WI38 (cell line): ENCODE results near the gene PAK6.

Experiments used
- H3K4me3 ChIP-seq: 2 replicates; pipeline ENCODE4 v1.5.1; 2011; ENCODE audit warnings: low read depth, mild to moderate bottlenecking, control low read depth, low read length
- CTCF ChIP-seq: IDR thresholded peaks from 2 replicates; pipeline ENCODE4 v1.5.1; 2012; ENCODE audit warnings: low read depth, mild to moderate bottlenecking, control low read depth, low read length

The PAK6 gene

DNA sequence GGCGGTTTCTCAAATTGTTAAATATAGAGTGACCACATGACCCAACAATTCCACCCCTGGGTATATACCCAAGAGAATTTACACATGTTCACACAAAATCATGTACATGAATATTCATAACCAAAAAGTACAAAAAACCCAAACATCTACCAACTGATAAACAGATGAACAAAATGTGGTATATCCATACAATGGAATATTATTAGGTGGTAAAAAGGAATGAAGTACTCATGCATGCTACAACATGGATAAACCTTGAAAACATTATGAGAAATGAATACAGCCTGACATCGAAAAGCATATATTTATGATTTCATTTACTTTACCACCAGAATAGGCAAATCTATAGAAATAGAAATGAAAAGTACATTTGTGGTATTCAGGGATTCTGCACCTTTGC is 61.5 kb downstream of the PAK6 start:
- H3K4me3 ChIP-seq = no peak overlapping the region
- no peak for TF ChIP-seq CTCF

GRCh38 chr15:40300771-40301170 is 61.9 kb downstream of the PAK6 start:
- TF ChIP-seq CTCF = no peak
- H3K4me3 ChIP-seq = no peak overlapping the region

- H3K4me3 ChIP-seq = no peak overlapping the region
- TF ChIP-seq CTCF = no peak
Observed at GRCh38 chr15:40301467-40302179, 62.8 kb downstream of the PAK6 start.

GRCh38 chr15:40302288-40302886 is 63.5 kb downstream of the PAK6 start:
- H3K4me3 ChIP-seq = no peak overlapping the region
- TF ChIP-seq CTCF = no peak

- no peak overlapping the region for H3K4me3 ChIP-seq
- TF ChIP-seq CTCF = no peak
Observed at GRCh38 chr15:40302981-40303380, 64.1 kb downstream of the PAK6 start.

- TF ChIP-seq CTCF = no peak
- no peak overlapping the region for H3K4me3 ChIP-seq
Observed at GRCh38 chr15:40303576-40303975, 64.7 kb downstream of the PAK6 start.

DNA sequence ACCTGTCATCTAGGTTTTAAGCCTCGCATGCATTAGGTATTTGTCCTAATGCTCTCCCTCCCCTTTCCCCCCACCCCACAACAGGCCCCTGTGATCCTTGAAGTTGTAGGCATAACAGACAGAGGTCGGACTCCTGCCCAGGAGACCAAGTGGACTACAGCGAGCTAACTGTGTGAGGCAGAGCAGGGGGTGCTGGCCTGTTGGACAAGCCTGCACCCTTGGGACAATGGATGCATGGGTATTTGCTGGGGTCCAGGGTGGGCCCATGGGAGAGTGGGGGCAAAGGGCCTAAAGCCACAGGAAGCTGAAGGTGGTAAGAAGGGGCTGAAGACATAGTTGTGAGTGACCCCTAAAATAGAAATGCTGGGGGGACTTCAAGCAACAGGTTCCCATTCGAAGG is 66.4 kb downstream of the PAK6 start:
- no peak for TF ChIP-seq CTCF
- H3K4me3 ChIP-seq = no peak overlapping the region
